HG03108 (cell line): ENCODE measurements around the gene TBC1D17.

Source experiments
- ATAC-seq: cut with Tn5 transposase; IDR thresholded peaks from one replicate; pipeline ENCODE4 v1.9.1; 2021; ENCODE audit warnings: moderate library complexity; ENCODE audit not compliant: unreplicated experiment

Gene TBC1D17

GRCh38 chr19:49877020-49877878, at the start of gene TBC1D17, which contains the start of gene AKT1S1:
Gene TBC1D17, plus strand, starts transcription at chr19:49877702. Its CDS starts 22 bp downstream, at chr19:49877724.
Gene AKT1S1, minus strand, starts transcription at chr19:49877355. Its CDS starts 4,060 bp downstream, at chr19:49873295.
- ATAC-seq = peak; percentile 60

GRCh38 chr19:49829200-49829599, 48.3 kb upstream of the TBC1D17 start:
- ATAC-seq = no peak

- ATAC-seq = no peak
Measured at GRCh38 chr19:49829721-49830120, 47.8 kb upstream of the TBC1D17 start.

GRCh38 chr19:49830766-49831165, 46.7 kb upstream of the TBC1D17 start:
- ATAC-seq = no peak

- no peak for ATAC-seq
Measured at GRCh38 chr19:49831592-49831991, 45.9 kb upstream of the TBC1D17 start.

- no peak for ATAC-seq
Measured at GRCh38 chr19:49832556-49832955, 44.9 kb upstream of the TBC1D17 start.

DNA sequence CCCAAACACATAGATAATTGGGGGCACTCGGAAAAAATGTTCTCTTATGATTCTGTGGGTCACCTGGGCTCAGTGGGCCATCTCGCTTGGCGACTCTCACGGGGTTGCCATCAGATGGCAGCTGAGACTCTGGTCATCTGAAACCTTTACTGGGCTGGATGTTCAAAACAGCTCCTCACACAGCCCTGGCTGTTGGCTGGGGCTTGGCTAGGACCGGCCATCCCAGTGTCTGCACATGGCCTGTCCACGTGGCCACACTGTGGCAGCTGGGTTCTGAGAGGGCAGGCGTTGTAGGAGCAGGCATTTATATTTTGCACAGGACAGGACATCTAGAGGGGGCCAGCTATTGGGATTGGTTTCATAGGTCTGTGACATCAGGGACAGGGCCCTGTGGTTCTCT, 43.9 kb upstream of the TBC1D17 start:
- ATAC-seq = no peak

DNA sequence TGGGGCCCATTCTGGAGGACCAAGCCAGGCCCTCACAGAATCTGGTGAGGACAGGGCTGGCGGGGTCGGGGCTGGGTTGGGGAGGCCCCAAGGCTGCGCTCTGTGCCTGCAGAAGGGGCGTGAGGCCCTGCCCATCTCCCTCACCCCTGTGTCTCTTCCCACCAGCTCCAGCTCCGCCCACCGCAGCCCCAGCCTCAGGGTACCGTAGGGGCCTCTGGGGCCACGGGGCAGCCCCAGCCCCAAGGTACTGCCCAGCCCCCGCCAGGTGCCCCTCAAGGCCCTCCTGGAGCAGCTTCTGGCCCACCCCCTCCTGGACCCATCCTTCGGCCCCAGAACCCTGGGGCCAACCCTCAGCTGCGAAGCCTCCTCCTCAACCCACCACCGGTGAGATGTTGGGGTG, 41.9 kb upstream of the TBC1D17 start:
- ATAC-seq = no peak

- ATAC-seq = no peak
Measured at GRCh38 chr19:49836176-49837008, 41.1 kb upstream of the TBC1D17 start.

DNA sequence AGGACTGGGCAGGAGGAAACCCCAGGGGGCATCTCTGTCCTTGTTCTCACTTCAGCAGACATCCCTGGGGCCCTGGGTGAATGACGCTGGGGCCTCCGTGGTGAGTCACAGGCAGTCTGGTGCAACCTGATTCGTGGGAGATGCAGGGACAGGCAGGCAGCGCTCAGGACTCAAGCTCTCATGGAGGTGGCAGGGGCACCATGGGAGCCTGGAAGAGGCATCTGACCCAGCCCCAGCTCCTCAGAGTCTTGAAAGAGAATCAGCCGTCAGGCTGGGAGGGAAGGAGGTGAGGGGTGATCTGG, 40.5 kb upstream of the TBC1D17 start:
- no peak for ATAC-seq

DNA sequence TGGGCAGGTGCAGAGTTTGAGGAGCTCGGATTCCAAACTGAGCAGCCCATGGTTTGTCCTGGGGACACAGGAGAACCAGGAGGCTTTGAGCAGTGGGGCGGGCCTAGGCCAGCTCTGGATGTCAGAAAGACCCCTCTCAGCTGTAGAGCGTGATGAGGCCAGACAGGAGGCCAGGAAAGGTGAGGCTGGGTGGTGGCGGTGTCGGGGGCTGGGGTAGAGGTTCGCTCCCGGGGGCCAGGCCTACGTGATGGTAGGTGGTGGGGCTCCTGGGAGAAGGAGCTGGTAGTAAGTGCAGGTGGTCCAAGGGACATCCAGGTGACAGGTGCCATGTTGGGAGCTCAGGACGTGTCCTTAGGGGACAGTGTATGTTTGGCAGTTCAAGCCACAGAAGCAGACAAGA, 40.1 kb upstream of the TBC1D17 start:
- no peak for ATAC-seq

DNA sequence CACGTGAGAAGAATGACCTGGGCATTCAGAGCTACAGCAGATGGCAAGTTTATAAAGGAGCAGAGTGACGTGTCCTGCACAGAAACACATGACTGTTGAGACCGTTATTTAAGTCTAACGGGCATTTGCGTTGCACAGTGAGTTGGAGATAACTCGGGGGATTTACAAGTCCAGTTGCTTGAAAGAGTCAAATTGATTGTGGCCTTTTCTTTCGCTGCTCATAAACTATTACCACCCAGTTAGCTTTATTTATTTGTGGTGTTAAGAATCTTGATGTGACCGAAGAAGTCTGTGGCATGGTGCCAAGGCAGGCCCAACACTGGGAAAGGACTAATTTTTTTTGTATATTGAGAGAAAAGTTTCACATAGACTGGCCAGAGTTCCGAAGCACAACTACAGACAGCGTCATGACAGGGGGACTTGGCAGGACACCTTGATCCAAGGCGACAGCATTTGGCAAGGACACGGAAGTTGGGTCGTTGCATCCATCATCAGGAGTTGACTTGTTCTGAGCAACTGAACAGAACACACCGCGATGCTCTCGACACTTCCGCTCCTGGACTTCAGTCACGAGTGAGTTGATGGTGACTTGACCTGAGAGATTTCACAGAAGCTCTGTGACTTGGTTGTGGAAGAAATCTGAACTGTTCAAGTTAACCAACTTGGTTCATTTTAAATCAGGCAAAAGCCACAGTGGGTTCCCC, 38.5 kb upstream of the TBC1D17 start:
- ATAC-seq = no peak

DNA sequence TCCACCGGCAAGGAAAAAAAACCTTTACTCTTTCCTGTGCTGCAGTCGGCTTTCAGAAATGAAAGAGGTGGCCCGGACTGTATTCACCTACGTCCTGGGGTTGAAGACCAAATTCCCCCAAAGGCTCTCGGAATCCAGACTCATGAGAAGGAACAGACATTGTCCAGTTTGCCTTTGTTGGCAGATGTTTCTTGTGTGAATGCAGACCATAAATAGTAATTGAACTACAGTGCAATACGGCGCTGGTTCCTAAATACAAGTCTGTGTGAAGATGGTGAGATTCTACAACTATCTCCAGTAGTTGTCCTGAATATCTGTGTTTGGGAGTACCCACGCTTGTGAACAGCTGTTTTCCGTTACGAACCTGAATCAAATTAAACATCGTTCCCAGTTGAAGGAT, 37.8 kb upstream of the TBC1D17 start:
- no peak for ATAC-seq

DNA sequence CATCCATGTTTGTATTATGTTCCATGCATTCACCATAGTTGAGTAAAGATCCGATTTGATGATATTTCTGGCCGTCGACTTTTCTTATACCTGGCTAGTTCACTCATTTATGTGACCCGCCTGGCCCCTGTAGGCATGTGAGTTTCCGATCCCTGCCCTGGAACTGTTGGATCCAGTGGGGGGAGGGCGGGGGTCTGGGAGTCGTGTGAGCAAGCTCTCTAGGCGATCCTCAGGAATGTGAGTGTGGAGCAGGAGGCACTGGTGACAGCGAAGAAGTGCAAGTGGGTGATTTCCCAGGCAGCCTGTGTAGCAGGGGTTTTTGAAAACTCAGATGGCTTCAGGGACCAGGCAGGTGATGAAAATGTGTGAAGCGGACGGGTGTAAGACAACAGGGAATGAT, 37.2 kb upstream of the TBC1D17 start:
- no peak for ATAC-seq

GRCh38 chr19:49840736-49841249, 36.7 kb upstream of the TBC1D17 start:
- no peak for ATAC-seq

DNA sequence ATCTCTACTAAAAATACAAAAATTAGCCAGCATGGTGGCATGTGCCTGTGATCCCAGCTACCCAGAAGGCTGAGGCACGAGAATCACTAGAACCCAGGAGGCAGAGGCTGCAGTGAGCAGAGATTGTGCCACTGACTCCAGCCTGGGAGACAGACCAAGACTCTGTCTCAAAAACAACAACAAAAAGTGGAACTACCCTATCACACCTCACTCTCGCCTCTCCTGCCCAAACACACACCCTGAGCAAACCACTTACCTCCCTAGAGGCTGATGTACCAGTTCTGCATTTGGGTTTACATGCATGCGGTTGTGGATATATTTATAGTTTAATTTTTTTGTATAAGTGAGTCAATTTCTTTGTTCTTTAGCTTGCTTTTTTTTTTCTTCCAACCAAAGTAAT, 34.2 kb upstream of the TBC1D17 start:
- ATAC-seq = no peak

- ATAC-seq = no peak
Measured at GRCh38 chr19:49844138-49845095, 33.1 kb upstream of the TBC1D17 start.

DNA sequence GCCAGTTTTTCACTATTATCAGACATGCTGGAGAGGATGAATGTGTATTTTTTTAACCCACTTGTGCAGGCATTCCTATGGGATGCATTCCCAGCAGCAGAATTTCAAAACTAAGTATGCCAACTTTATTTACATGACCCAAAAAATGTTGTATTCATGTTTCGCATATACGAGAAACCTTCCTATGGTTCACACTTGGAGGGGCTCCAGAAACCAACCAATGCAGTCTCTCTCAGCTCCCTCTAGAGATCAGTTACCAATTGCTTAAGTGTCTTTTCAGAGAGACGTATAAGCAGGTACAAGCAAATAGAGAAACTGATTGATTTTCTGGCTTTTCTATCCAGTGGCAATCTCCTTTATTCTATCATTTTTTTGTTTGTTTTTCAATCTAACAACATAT, 32.1 kb upstream of the TBC1D17 start:
- no peak for ATAC-seq

- no peak for ATAC-seq
Measured at GRCh38 chr19:49846408-49846807, 31.1 kb upstream of the TBC1D17 start.
